T-helper 9 cell (primary cell): ENCODE results near the gene CYP2E1.
"Not testable (repeated sequence)": the region's sequence is repeated elsewhere in the genome, so short reads cannot be mapped to it uniquely, and the experiment has no call there.

ENCODE experiments used
- DNase-seq: peaks from one replicate; pipeline ENCODE4 v3.0.0-alpha.2; 2020

The CYP2E1 gene

GRCh38 chr10:133577037-133577436 is 49.9 kb downstream of the CYP2E1 start:
- DNase-seq, result not testable (repeated sequence)
